DND-41 (cell line): ENCODE results near the gene ANXA10.
"Not testable (repeated sequence)": the region's sequence is repeated elsewhere in the genome, so short reads cannot be mapped to it uniquely, and the experiment has no call there.

Experiments used
- EZH2 ChIP-seq: IDR thresholded peaks from 3 replicates; pipeline ENCODE4 v1.6.1; 2012; ENCODE audit warnings: borderline replicate concordance, low read depth, mild to moderate bottlenecking, moderate library complexity, low read length, inconsistent platforms; ENCODE audit not compliant: severe bottlenecking
- TF ChIP-seq, protein P1 (sequence below): IDR thresholded peaks from 2 replicates; pipeline ENCODE4 v1.5.1; 2012; ENCODE audit warnings: borderline replicate concordance, low read length, moderate library complexity, mild to moderate bottlenecking; ENCODE audit not compliant: poor library complexity, severe bottlenecking; ENCODE audit errors: extremely low read depth

GRCh38 chr4:168113059-168113458 is 20.7 kb downstream of the ANXA10 start:
- not testable (repeated sequence) for TF ChIP-seq EZH2
- TF ChIP-seq, protein P1, sequence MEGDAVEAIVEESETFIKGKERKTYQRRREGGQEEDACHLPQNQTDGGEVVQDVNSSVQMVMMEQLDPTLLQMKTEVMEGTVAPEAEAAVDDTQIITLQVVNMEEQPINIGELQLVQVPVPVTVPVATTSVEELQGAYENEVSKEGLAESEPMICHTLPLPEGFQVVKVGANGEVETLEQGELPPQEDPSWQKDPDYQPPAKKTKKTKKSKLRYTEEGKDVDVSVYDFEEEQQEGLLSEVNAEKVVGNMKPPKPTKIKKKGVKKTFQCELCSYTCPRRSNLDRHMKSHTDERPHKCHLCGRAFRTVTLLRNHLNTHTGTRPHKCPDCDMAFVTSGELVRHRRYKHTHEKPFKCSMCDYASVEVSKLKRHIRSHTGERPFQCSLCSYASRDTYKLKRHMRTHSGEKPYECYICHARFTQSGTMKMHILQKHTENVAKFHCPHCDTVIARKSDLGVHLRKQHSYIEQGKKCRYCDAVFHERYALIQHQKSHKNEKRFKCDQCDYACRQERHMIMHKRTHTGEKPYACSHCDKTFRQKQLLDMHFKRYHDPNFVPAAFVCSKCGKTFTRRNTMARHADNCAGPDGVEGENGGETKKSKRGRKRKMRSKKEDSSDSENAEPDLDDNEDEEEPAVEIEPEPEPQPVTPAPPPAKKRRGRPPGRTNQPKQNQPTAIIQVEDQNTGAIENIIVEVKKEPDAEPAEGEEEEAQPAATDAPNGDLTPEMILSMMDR = not testable (repeated sequence)
